Stimulated activated CD8-positive, alpha-beta memory T cell treated with anti-CD3 and anti-CD28 coated beads, Interleukin-7, amount 100 ng/mL, for 24 hours (primary cell): Measurements from ENCODE around the gene EPC1.
A peak's percentile ranks its signal among the peaks of the same experiment; 100 is the strongest.
"Not testable (repeated sequence)": the region's sequence is repeated elsewhere in the genome, so short reads cannot be mapped to it uniquely, and the experiment has no call there.

Source experiments
- DNase-seq: peaks from one replicate; pipeline ENCODE4 v3.0.0-alpha.2; 2020; ENCODE audit warnings: low read depth

EPC1 gene, protein sequence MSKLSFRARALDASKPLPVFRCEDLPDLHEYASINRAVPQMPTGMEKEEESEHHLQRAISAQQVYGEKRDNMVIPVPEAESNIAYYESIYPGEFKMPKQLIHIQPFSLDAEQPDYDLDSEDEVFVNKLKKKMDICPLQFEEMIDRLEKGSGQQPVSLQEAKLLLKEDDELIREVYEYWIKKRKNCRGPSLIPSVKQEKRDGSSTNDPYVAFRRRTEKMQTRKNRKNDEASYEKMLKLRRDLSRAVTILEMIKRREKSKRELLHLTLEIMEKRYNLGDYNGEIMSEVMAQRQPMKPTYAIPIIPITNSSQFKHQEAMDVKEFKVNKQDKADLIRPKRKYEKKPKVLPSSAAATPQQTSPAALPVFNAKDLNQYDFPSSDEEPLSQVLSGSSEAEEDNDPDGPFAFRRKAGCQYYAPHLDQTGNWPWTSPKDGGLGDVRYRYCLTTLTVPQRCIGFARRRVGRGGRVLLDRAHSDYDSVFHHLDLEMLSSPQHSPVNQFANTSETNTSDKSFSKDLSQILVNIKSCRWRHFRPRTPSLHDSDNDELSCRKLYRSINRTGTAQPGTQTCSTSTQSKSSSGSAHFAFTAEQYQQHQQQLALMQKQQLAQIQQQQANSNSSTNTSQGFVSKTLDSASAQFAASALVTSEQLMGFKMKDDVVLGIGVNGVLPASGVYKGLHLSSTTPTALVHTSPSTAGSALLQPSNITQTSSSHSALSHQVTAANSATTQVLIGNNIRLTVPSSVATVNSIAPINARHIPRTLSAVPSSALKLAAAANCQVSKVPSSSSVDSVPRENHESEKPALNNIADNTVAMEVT

GRCh38 chr10:32346551-32347362, at the start of gene EPC1:
EPC1 (minus strand) TSS chr10:32347158; CDS start chr10:32346915, 243 bp downstream.
- DNase-seq = peak; percentile 65

DNA sequence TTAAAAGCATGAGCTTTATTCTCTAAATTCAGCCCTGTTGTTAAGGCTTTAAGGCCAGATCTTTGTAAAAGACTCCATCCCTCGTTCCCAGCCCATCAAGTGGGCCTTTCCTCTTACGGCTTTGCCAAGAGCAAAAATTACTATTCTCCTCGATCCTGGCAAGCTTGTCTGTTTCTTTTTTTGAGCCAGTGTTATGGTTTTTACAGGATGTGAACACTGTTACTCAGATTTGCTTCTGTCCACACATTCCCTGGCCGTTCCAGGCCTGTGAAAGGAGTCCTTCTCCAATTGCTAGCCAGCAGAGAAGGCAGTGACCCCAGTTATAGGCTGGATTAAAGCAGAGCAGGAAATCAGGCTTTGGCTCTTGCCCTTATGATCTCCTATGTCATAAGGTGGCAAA, 47.0 kb upstream of the EPC1 start:
- no peak for DNase-seq

DNA sequence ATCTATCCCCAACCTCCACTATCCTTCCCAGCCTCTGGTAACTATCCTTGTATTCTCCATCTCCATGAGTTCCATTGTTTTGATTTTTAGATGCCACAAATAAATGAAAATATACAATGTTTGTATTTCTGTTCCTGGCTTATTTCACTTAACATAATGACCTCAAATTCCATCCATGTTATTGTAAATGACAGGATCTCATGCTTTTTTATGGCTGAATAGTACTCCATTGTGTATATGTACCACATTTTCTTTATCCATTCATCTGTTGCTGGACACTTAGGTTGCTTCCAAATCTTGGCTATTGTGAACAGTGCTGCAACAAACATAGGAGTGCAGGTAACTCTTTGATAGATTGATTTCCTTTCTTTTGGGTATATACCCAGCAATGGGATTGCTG, 45.3 kb upstream of the EPC1 start:
- DNase-seq = not testable (repeated sequence)

GRCh38 chr10:32390193-32390592, 43.2 kb upstream of the EPC1 start:
- no peak for DNase-seq

GRCh38 chr10:32388258-32389027, 41.5 kb upstream of the EPC1 start:
- DNase-seq = no peak

- DNase-seq = no peak
Measured at GRCh38 chr10:32386623-32387260, 39.8 kb upstream of the EPC1 start.

DNA sequence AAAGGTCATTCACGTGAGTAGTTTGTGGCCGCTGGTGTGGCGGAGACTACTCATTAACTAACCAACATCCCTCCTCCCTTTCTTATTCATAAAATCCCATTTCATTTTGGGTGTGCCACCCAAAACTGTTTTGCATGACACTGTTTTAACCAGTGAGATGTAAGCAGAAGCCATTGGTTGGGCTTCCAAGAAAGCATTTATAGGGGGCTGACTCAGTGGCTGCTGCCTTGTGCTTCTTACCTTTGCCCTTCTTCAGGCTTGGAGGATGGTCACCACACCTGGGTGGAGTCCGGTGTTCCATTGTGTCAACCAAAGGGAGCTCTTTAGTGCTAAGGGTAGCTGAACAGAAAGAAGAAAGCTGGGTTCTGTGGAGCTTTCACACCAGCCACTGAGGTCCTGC, 37.2 kb upstream of the EPC1 start:
- DNase-seq = no peak

GRCh38 chr10:32381165-32381564, 34.2 kb upstream of the EPC1 start:
- DNase-seq = no peak

DNA sequence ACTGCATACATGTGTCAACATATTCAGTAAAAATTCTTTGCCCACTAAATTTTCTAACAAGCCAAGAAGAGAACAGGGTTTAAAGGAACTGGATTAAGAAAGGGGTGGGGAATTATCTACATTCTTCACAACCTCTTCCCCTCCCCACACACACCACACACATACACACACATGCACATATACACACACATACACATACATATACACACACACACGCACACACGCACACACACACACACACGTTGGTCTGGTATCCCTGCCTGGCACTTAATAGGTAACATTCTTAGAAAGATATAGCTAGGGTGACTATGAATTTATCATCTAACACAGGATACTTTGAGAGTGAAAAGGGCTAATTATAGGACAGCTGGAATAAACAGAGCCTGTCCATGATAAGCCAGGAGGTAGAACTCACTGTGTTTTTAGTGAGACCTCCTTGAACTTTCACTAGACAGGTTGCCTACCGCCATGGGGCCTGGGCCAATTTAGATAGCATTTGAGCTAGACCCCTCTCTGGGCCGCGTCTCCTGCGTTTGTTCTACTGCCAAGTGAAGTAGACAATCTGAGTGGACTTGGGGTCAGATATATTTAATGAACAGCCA, 33.1 kb upstream of the EPC1 start:
- no peak for DNase-seq

DNA sequence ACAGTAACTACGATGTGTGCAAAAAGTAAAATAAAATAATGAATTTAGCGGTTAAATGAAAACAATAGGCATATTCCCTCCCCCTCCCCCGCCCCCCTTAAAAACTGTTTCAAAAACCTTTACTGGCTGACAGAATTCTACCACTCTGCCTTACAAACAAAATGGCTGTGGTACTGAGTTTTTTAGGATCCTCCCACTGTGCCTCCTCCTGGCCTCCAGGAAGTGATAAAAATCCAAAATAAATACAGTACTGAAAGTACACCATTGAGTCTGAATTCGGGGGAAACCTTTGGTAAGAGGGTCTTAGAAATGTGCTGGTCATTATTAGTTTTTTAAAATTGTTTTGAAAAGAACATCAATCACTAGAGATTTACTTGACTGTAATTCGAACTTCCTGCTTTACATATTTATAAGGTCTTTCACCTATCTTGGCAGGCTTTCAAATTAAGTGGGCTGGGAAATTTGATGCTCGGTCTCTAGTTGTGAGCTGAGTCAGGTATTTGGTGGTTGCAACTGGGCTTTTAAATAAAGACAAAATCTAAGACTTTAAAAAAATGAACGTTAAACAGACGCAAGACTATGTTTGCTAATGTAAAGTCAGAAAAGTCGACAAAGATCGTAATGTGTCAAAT, 32.5 kb upstream of the EPC1 start:
- no peak for DNase-seq

- DNase-seq = peak; percentile 74
Measured at GRCh38 chr10:32378363-32379317, 31.7 kb upstream of the EPC1 start.

- DNase-seq = no peak
Measured at GRCh38 chr10:32377458-32378259, 30.7 kb upstream of the EPC1 start.

DNA sequence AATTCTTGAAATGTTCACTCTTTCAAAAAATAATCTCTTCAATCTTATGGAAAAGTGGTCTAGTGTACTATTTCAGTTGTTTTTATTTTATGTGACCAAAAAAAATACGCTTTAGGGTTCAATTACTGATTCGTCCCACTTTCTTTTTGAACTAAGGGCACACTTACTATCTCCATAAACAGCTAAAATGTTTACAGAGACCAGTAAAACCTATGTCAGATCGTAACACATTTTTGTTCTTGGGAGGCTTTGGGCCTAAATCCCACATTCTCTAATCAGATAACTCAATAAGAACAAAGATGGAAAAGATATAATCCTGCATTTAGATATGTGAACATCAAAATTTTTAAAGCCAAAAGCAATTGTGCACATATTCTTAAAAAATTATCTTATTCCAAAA, 29.8 kb upstream of the EPC1 start:
- DNase-seq = no peak

DNA sequence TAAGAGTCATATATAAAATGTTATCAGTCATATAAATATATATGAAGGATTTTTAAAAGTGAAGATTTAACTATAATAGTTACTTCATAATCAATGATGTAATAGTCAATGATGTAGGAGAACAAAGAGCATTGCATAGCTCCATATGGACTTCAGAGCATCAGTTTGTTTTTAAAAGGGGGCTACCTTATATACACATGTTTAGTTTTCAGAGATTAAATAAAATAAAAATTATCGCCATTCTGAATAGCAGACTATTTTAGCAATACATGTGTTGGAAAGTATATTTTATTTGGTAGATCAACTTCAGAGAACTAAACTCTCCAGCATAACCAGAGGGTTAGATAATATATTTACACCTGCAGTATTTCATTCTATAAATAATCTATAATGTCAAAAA, 29.1 kb upstream of the EPC1 start:
- no peak for DNase-seq

- no peak for DNase-seq
Measured at GRCh38 chr10:32375631-32376030, 28.7 kb upstream of the EPC1 start.

DNA sequence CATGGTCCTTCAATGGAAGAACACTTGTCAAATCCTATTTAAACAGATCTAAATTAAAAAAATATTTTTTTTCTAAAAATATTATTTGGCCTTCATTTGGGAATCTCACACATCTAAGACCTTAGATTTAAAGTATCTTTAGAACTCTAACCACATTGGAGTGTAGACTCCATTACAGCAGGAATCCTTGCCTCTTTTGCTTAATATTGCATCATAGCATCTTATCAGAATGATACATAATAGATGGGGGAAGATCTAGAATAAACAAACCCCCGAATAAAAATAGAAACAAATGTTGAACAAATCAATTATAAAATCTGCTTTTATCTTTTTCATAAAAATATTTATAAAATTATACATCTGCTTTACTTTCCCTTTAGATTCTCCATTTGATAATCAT, 27.6 kb upstream of the EPC1 start:
- DNase-seq = no peak

- DNase-seq = no peak
Measured at GRCh38 chr10:32373496-32373895, 26.5 kb upstream of the EPC1 start.

DNA sequence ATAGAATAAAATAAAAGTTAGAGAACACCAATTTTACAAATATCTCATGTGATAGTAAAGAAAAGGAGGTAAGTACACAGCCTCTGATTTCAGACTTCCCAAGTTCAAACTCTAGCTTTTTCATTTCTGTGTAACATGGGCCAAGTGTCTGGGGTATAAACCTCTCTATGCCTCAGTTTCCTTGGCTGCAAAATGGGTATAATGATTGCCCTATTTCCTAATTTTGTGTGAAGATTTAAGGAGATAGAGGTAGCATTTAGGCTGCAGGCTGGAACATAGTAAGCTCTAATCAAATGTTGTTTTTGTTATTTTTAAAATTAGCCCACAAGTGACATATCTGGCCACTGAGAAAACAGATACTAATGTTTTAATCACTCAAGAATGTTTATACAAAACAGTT, 26.1 kb upstream of the EPC1 start:
- DNase-seq = no peak
